ENCODE measurements around the gene RAB13. TPM values are rescaled to one million over a fixed set of nuclear protein-coding genes. Genes with fewer than 3 reads are reported as not detected.
A peak's percentile ranks its signal among the peaks of the same experiment; 100 is the strongest.

Gene RAB13
- polyA plus RNA-seq, 1 experiment, result 250 TPM

GRCh38 chr1:153978274-153978909 is 7.7 kb downstream of the RAB13 start:
- Histone ChIP-seq H3K9me3 (ENCODE audit: control insufficient read depth, insufficient read depth, low read length) (no peaks in the 10 kb centered on the region; the same call in 1 of the 2 replicates), H3K27me3 (ENCODE audit: control insufficient read depth, insufficient read depth, low read length) (no peaks in the 10 kb centered on the region), H3K27ac (ENCODE audit: low read depth, low read length) (no peak overlapping the region), H3K4me3 (ENCODE audit: low read depth, low read length) (peak overlapping the region; percentile 94)
- TF ChIP-seq CTCF (IDR thresholded peaks at IDR 0.05; ENCODE audit: low read depth, low read length), result no peak
- DNase-seq (ENCODE audit: low read depth, low spot score), result no peak
- ChIA-PET CTCF (interaction anchor here (0.8 to 3.5 kb wide), 4 partner anchors 8 to 48 kb away, joined by 3 to 31 read pairs (median 10); partner anchors contain the start of genes CREB3L4 and RAB13), POLR2A (interaction anchor here (0.8 to 3.9 kb wide), 9 partner anchors 8 to 344 kb away, joined by 3 to 39 read pairs (median 7); partner anchors contain the start of genes CHTOP, CREB3L4, CRTC2 and RAB13)

- Histone ChIP-seq H3K27ac (ENCODE audit: low read depth, low read length) (peak within 1 kb of the TSS; percentile 70), H3K27me3 (ENCODE audit: control insufficient read depth, insufficient read depth, low read length) (no peaks in the 10 kb centered on the region), H3K4me3 (ENCODE audit: low read depth, low read length) (peak within 1 kb of the TSS; percentile 94), H3K9me3 (ENCODE audit: control insufficient read depth, insufficient read depth, low read length) (no peaks in the 10 kb centered on the region; the same call in 1 of the 2 replicates)
- ChIA-PET POLR2A (interaction anchor here (0.7 to 3.9 kb wide), 14 partner anchors 8 to 344 kb away, joined by 3 to 39 read pairs (median 5); partner anchors contain the start of genes CHTOP, CREB3L4, CRTC2 and DENND4B), CTCF (interaction anchor here (0.5 to 3.5 kb wide), 8 partner anchors 8 to 180 kb away, joined by 3 to 31 read pairs (median 4); partner anchors contain the start of genes CREB3L4 and RAB13)
- no peak for TF ChIP-seq CTCF (IDR thresholded peaks at IDR 0.05; ENCODE audit: low read depth, low read length)
- no peak for DNase-seq (ENCODE audit: low read depth, low spot score)
These were observed 8.6 kb downstream of the RAB13 start, which contains the start of gene JTB for GRCh38 chr1:153977250-153978240. JTB (minus strand) TSS chr1:153977674; CDS start chr1:153977252, 422 bp downstream.

GRCh38 chr1:153976819-153977249 is 9.3 kb downstream of the RAB13 start:
- POLR2A ChIA-PET, result interaction anchor here (1.1 to 3.9 kb wide), 8 partner anchors 9 to 244 kb away, joined by 4 to 39 read pairs (median 7); partner anchors contain the start of genes CREB3L4, DENND4B, RAB13 and RPS27
- Histone ChIP-seq H3K27ac (ENCODE audit: low read depth, low read length) (peak overlapping the region; percentile 70), H3K27me3 (ENCODE audit: control insufficient read depth, insufficient read depth, low read length) (no peaks in the 10 kb centered on the region), H3K9me3 (ENCODE audit: control insufficient read depth, insufficient read depth, low read length) (no peaks in the 10 kb centered on the region; the same call in 1 of the 2 replicates), H3K4me3 (ENCODE audit: low read depth, low read length) (peak overlapping the region; percentile 94)
- CTCF ChIA-PET, result interaction anchor here (0.6 to 3.5 kb wide), 3 partner anchors 10 to 179 kb away, joined by 3 to 31 read pairs (median 18); partner anchors contain the start of genes CREB3L4 and RAB13
- TF ChIP-seq CTCF (IDR thresholded peaks at IDR 0.05; ENCODE audit: low read depth, low read length), result no peak
- no peak for DNase-seq (ENCODE audit: low read depth, low spot score)

GRCh38 chr1:153973525-153973924 is 12.6 kb downstream of the RAB13 start:
- Histone ChIP-seq H3K9me3 (ENCODE audit: control insufficient read depth, insufficient read depth, low read length) (no peaks in the 10 kb centered on the region; the same call in 1 of the 2 replicates), H3K4me3 (ENCODE audit: low read depth, low read length) (no peak overlapping the region), H3K27ac (ENCODE audit: low read depth, low read length) (no peak overlapping the region), H3K27me3 (ENCODE audit: control insufficient read depth, insufficient read depth, low read length) (no peaks in the 10 kb centered on the region)
- ChIA-PET POLR2A (no interaction called here), CTCF (interaction anchor here (1.3 kb wide), 1 partner anchor 27 kb away, joined by 3 read pairs; the partner anchor contains the start of gene DENND4B)
- no peak for DNase-seq (ENCODE audit: low read depth, low spot score)
- no peak for TF ChIP-seq CTCF (IDR thresholded peaks at IDR 0.05; ENCODE audit: low read depth, low read length)

Measured in AG04450 (cell line).